ENCODE data around the gene TRIM52. TPM values are rescaled to one million over a fixed set of nuclear protein-coding genes. Genes with fewer than 3 reads are reported as not detected.

TRIM52 gene
- total and polyA plus RNA-seq, 2 of the 4 experiments (the other 2 are of a cell fraction): 2.3 to 6.9 TPM

- H3K14ac ChIP-seq (replicated peaks; ENCODE audit: low read depth, low read length): no peak overlapping the region
- no peaks in the 10 kb centered on the region for H3K4me1 ChIP-seq (ENCODE audit: control insufficient read depth, insufficient read depth, low read length)
- H4K8ac ChIP-seq (ENCODE audit: low read depth in 2 of 2, low read length in 2 of 2): no peak overlapping the region
- no peak overlapping the region for H4K91ac ChIP-seq (ENCODE audit: insufficient read depth, low read depth, low read length)
- H3K79me1 ChIP-seq (ENCODE audit: low read depth in 1 of 2, low read length in 2 of 2): no peaks in the 10 kb centered on the region
- intact Hi-C loops (cut with micrococcal nuclease): no loop called here
- no peak for ATAC-seq (ENCODE audit: low read depth)
- no peak overlapping the region for H3K27ac ChIP-seq (ENCODE audit: insufficient read depth, low read length)
- POLR2A ChIA-PET (ENCODE audit: unreplicated experiment): no interaction called here
- H3K9me3 ChIP-seq (ENCODE audit: control insufficient read depth, insufficient read depth, low read length): no peaks in the 10 kb centered on the region
- dilution Hi-C loops (cut with HindIII; ENCODE audit: low sequenced_read_pairs, unreplicated experiment): no loop called here
- TF ChIP-seq MXI1 (IDR thresholded peaks at IDR 0.05; ENCODE audit: borderline replicate concordance, low read depth, low read length): no peak
- no peak for TF ChIP-seq ELK1 (IDR thresholded peaks at IDR 0.05; ENCODE audit: borderline replicate concordance, low read depth, low read length)
- TF ChIP-seq SMC3 (IDR thresholded peaks at IDR 0.05; ENCODE audit: low read depth, low read length): no peak
- no peak for TF ChIP-seq USF2 (IDR thresholded peaks at IDR 0.05; ENCODE audit: low read depth, low read length)
- no peak for TF ChIP-seq FOS (IDR thresholded peaks at IDR 0.05; ENCODE audit: low read depth, low read length)
- no peak for TF ChIP-seq RAD21 (IDR thresholded peaks at IDR 0.05; ENCODE audit: low read length)
- TF ChIP-seq CTCF (conservative IDR thresholded peaks at IDR 0.05; ENCODE audit: low read depth, low read length): no peak
- TF ChIP-seq POLR2A (IDR thresholded peaks at IDR 0.05; ENCODE audit: low read depth, low read length): no peak
- TF ChIP-seq MAFK (IDR thresholded peaks at IDR 0.05; ENCODE audit: low read depth, low read length): no peak
- no peak for TF ChIP-seq RCOR1 (IDR thresholded peaks at IDR 0.05; ENCODE audit: insufficient replicate concordance, low read length)
- no peak for TF ChIP-seq NFE2L2 (IDR thresholded peaks at IDR 0.05; ENCODE audit: low read depth, low read length)
- no peak for TF ChIP-seq MAZ (IDR thresholded peaks at IDR 0.05; ENCODE audit: borderline replicate concordance, low read depth, low read length)
- TF ChIP-seq CEBPB (IDR thresholded peaks at IDR 0.05; ENCODE audit: low read depth, low read length): no peak
- TF ChIP-seq CHD1 (IDR thresholded peaks at IDR 0.05; ENCODE audit: low read depth, low read length): no peak
- no peak for TF ChIP-seq BHLHE40 (IDR thresholded peaks at IDR 0.05; ENCODE audit: low read depth, low read length)
- TF ChIP-seq RFX5 (IDR thresholded peaks at IDR 0.05; ENCODE audit: low read depth, low read length): no peak
- H2AK9ac ChIP-seq (replicated peaks; ENCODE audit: low read depth, low read length, poor library complexity): no peak overlapping the region
- H3K4ac ChIP-seq (ENCODE audit: low read depth, low read length): no peak overlapping the region
- H3K36me3 ChIP-seq (ENCODE audit: control insufficient read depth, insufficient read depth, low read length): 0 out of 2 replicates have a peak, but pooled peaks cover 1% of the 10 kb centered on the region
- no peak overlapping the region for H2BK15ac ChIP-seq (ENCODE audit: low read depth, low read length)
- H2BK20ac ChIP-seq (ENCODE audit: low read depth, low read length): no peak overlapping the region
- H3K9me1 ChIP-seq (ENCODE audit: insufficient read depth, low read length): no peaks in the 10 kb centered on the region
- H3K18ac ChIP-seq (ENCODE audit: low read depth, low read length): no peak overlapping the region
- no peak overlapping the region for H3K56ac ChIP-seq (ENCODE audit: extremely low read depth, insufficient read depth, low read length)
- no peak overlapping the region for H2BK5ac ChIP-seq (ENCODE audit: low read depth, low read length, poor library complexity, severe bottlenecking)
- in situ Hi-C loops (cut with MboI; ENCODE audit: low sequenced_read_pairs): no loop called here
- CTCF ChIA-PET: interaction anchor here (0.5 kb wide), 1 partner anchor 551 kb away, joined by 3 read pairs; no protein-coding TSS in a partner anchor
- no peak overlapping the region for H3K4me2 ChIP-seq (ENCODE audit: low read depth, low read length)
- no peak overlapping the region for H4K5ac ChIP-seq (ENCODE audit: low read depth, low read length)
- no peak overlapping the region for H2AFZ ChIP-seq (replicated peaks; ENCODE audit: low read length, poor library complexity)
- no peaks in the 10 kb centered on the region for H3K27me3 ChIP-seq (ENCODE audit: control insufficient read depth, insufficient read depth, low read length)
- H3K23ac ChIP-seq (ENCODE audit: low read depth, low read length): no peak overlapping the region
- no CpG with 5 or more reads among the region's 3 CpGs for WGBS, 2 experiments (ENCODE audit: extremely low coverage in 2 of 2, insufficient read length in 1 of 2)
- BruUV-seq (replicated peaks): no TSS peak
- no peak for DNase-seq
- H2AK5ac ChIP-seq (ENCODE audit: low read depth, low read length): no peak overlapping the region
- H3K9ac ChIP-seq (ENCODE audit: low read depth, low read length): no peak overlapping the region
- H2BK120ac ChIP-seq (ENCODE audit: low read depth, low read length): no peak overlapping the region
- H3K4me3 ChIP-seq (ENCODE audit: insufficient read depth, low read depth, low read length): no peak overlapping the region
- no peaks in the 10 kb centered on the region for H4K20me1 ChIP-seq (ENCODE audit: insufficient read depth, low read length)
Measured at GRCh38 chr5:181271081-181271480, 10.1 kb upstream of the TRIM52 start.

All from IMR-90 (cell line).